T-helper 1 cell treated with Interleukin-12 subunit alpha and Interleukin-12 subunit beta and Interleukin-4 antibody, amounts not matched to agents 30 μg/mL and 1 μg/mL, for 36 hours (primary cell): ENCODE results near the gene FAM78A.

Source experiments
- H3K27ac Mint-ChIP-seq: one replicate; pipeline ENCODE4 v1.8.0; 2021; ENCODE audit warnings: mild to moderate bottlenecking, mixed read lengths
- H3K27me3 Mint-ChIP-seq: one replicate; pipeline ENCODE4 v1.8.0; 2021; ENCODE audit warnings: low read depth, mixed read lengths
- H3K36me3 Mint-ChIP-seq: one replicate; pipeline ENCODE4 v1.8.0; 2021; ENCODE audit warnings: low read depth, mixed read lengths
- H3K4me1 Mint-ChIP-seq: one replicate; pipeline ENCODE4 v1.8.0; 2021; ENCODE audit warnings: low read depth, mixed read lengths
- H3K4me3 Mint-ChIP-seq: one replicate; pipeline ENCODE4 v1.8.0; 2021; ENCODE audit warnings: mild to moderate bottlenecking, moderate library complexity, mixed read lengths
- H3K9me3 Mint-ChIP-seq: one replicate; pipeline ENCODE4 v1.8.0; 2021; ENCODE audit warnings: mixed read lengths

FAM78A gene

GRCh38 chr9:131307974-131308373, 31.7 kb upstream of the FAM78A start:
- Mint-ChIP-seq H3K27ac (no peak overlapping the region), H3K27me3 (no peaks in the 10 kb centered on the region), H3K9me3 (no peaks in the 10 kb centered on the region), H3K36me3 (no peaks in the 10 kb centered on the region), H3K4me1 (peaks cover 6% of the 10 kb centered on the region), H3K4me3 (no peak overlapping the region)

- no peak overlapping the region for H3K27ac Mint-ChIP-seq
- no peaks in the 10 kb centered on the region for H3K36me3 Mint-ChIP-seq
- H3K9me3 Mint-ChIP-seq, result no peaks in the 10 kb centered on the region
- H3K4me3 Mint-ChIP-seq, result no peak overlapping the region
- H3K4me1 Mint-ChIP-seq, result peaks cover 6% of the 10 kb centered on the region
- H3K27me3 Mint-ChIP-seq, result no peaks in the 10 kb centered on the region
These were observed 30.2 kb upstream of the FAM78A start for GRCh38 chr9:131306397-131307004.

- H3K27ac Mint-ChIP-seq, result no peak overlapping the region
These were observed 28.5 kb upstream of the FAM78A start for GRCh38 chr9:131304676-131305355.

GRCh38 chr9:131303381-131304321, 27.3 kb upstream of the FAM78A start:
- H3K4me3 Mint-ChIP-seq, result no peak overlapping the region
- H3K27ac Mint-ChIP-seq, result no peak overlapping the region
- no peaks in the 10 kb centered on the region for H3K27me3 Mint-ChIP-seq
- no peaks in the 10 kb centered on the region for H3K36me3 Mint-ChIP-seq
- H3K9me3 Mint-ChIP-seq, result no peaks in the 10 kb centered on the region
- H3K4me1 Mint-ChIP-seq, result no peaks in the 10 kb centered on the region

More at GRCh38 chr9:131304676-131305355, 28.5 kb upstream of the FAM78A start:
- Mint-ChIP-seq H3K36me3 (no peaks in the 10 kb centered on the region), H3K9me3 (no peaks in the 10 kb centered on the region), H3K4me1 (no peaks in the 10 kb centered on the region), H3K27me3 (no peaks in the 10 kb centered on the region), H3K4me3 (no peak overlapping the region)

- Mint-ChIP-seq H3K36me3 (no peaks in the 10 kb centered on the region), H3K9me3 (no peaks in the 10 kb centered on the region), H3K27ac (no peak overlapping the region), H3K4me1 (no peaks in the 10 kb centered on the region), H3K27me3 (no peaks in the 10 kb centered on the region), H3K4me3 (no peak overlapping the region)
These were observed 26.1 kb upstream of the FAM78A start for GRCh38 chr9:131302244-131303075.

GRCh38 chr9:131300444-131300843, 24.1 kb upstream of the FAM78A start:
- H3K4me3 Mint-ChIP-seq, result no peak overlapping the region
- H3K9me3 Mint-ChIP-seq, result no peaks in the 10 kb centered on the region
- no peak overlapping the region for H3K27ac Mint-ChIP-seq
- H3K27me3 Mint-ChIP-seq, result peaks cover 6% of the 10 kb centered on the region
- H3K36me3 Mint-ChIP-seq, result no peaks in the 10 kb centered on the region
- no peaks in the 10 kb centered on the region for H3K4me1 Mint-ChIP-seq

GRCh38 chr9:131299961-131300347, 23.6 kb upstream of the FAM78A start:
- Mint-ChIP-seq H3K36me3 (no peaks in the 10 kb centered on the region), H3K9me3 (no peaks in the 10 kb centered on the region)

GRCh38 chr9:131299346-131299960, 23.1 kb upstream of the FAM78A start:
- H3K27me3 Mint-ChIP-seq, result peaks cover 7% of the 10 kb centered on the region
- no peaks in the 10 kb centered on the region for H3K4me1 Mint-ChIP-seq
- no peak overlapping the region for H3K4me3 Mint-ChIP-seq
- no peak overlapping the region for H3K27ac Mint-ChIP-seq
- no peaks in the 10 kb centered on the region for H3K36me3 Mint-ChIP-seq
- no peaks in the 10 kb centered on the region for H3K9me3 Mint-ChIP-seq

More at GRCh38 chr9:131299961-131300347, 23.6 kb upstream of the FAM78A start:
- Mint-ChIP-seq H3K27ac (no peak overlapping the region), H3K4me3 (no peak overlapping the region), H3K4me1 (no peaks in the 10 kb centered on the region), H3K27me3 (peaks cover 7% of the 10 kb centered on the region)

- H3K27me3 Mint-ChIP-seq, result peaks cover 7% of the 10 kb centered on the region
- H3K36me3 Mint-ChIP-seq, result no peaks in the 10 kb centered on the region
- H3K4me3 Mint-ChIP-seq, result no peak overlapping the region
- H3K4me1 Mint-ChIP-seq, result no peaks in the 10 kb centered on the region
- H3K27ac Mint-ChIP-seq, result no peak overlapping the region
- no peaks in the 10 kb centered on the region for H3K9me3 Mint-ChIP-seq
These were observed 22.5 kb upstream of the FAM78A start for GRCh38 chr9:131298816-131299215.

- Mint-ChIP-seq H3K27me3 (peaks cover 7% of the 10 kb centered on the region), H3K4me1 (no peaks in the 10 kb centered on the region), H3K9me3 (no peaks in the 10 kb centered on the region), H3K4me3 (no peak overlapping the region), H3K27ac (no peak overlapping the region), H3K36me3 (no peaks in the 10 kb centered on the region)
These were observed 22.0 kb upstream of the FAM78A start for GRCh38 chr9:131298341-131298740.

- no peak overlapping the region for H3K4me3 Mint-ChIP-seq
- H3K36me3 Mint-ChIP-seq, result no peaks in the 10 kb centered on the region
- H3K4me1 Mint-ChIP-seq, result no peaks in the 10 kb centered on the region
- no peak overlapping the region for H3K27ac Mint-ChIP-seq
- peaks cover 7% of the 10 kb centered on the region for H3K27me3 Mint-ChIP-seq
- no peaks in the 10 kb centered on the region for H3K9me3 Mint-ChIP-seq
These were observed 21.6 kb upstream of the FAM78A start for GRCh38 chr9:131297903-131298302.

- Mint-ChIP-seq H3K9me3 (no peaks in the 10 kb centered on the region), H3K36me3 (no peaks in the 10 kb centered on the region), H3K27me3 (peaks cover 7% of the 10 kb centered on the region), H3K4me3 (no peak overlapping the region), H3K27ac (no peak overlapping the region), H3K4me1 (peaks cover 1% of the 10 kb centered on the region)
These were observed 20.7 kb upstream of the FAM78A start for GRCh38 chr9:131296906-131297500.

- H3K27me3 Mint-ChIP-seq, result peaks cover 7% of the 10 kb centered on the region
- no peak overlapping the region for H3K4me3 Mint-ChIP-seq
- H3K36me3 Mint-ChIP-seq, result no peaks in the 10 kb centered on the region
- peaks cover 1% of the 10 kb centered on the region for H3K4me1 Mint-ChIP-seq
- no peak overlapping the region for H3K27ac Mint-ChIP-seq
- H3K9me3 Mint-ChIP-seq, result no peaks in the 10 kb centered on the region
These were observed 20.1 kb upstream of the FAM78A start for GRCh38 chr9:131296460-131296859.
